Right lobe of liver (tissue), 4 donors: ENCODE results near the gene SEZ6L.

Experiments used
- CTCF ChIP-seq, 4 donors: fragments of 200-600 bp in 3 of 4; fragments of 450-650 bp in 1 of 4; IDR thresholded peaks; one replicate each; pipeline versions ENCODE4 v1.5.1 to v1.8.0; 2016 to 2022; ENCODE audit warnings: antibody characterized with exemption in 4 of 4, mild to moderate bottlenecking in 2 of 4
- POLR2A ChIP-seq: fragments of 450-650 bp; IDR thresholded peaks from one replicate; pipeline ENCODE4 v1.6.1; 2017; ENCODE audit warnings: antibody characterized with exemption, mild to moderate bottlenecking
- donor health status: DM: no; HTN: no; CAD: no.
- donor health status: DM: no; HTN: no; CAD: no.
- donor health status: DM: no; HTN: yes; CAD: no.

- no peak for TF ChIP-seq CTCF (IDR thresholded peaks at IDR 0.05)
- no peak for TF ChIP-seq POLR2A
These were observed 235.7 kb downstream of the SEZ6L start for GRCh38 chr22:26404851-26405421.
